HepG2 (cell line): ENCODE data around the gene ADCK2.

ENCODE experiments used
- FOSL2 ChIP-seq: sonication (generic); formaldehyde crosslinking; IDR thresholded peaks from 2 replicates; pipeline ENCODE4 v1.4.0; 2020; ENCODE audit warnings: missing genetic modification reagents
- HDAC1 ChIP-seq: sonication (generic); formaldehyde crosslinking; IDR thresholded peaks from 2 replicates; pipeline ENCODE4 v1.5.1; 2020; ENCODE audit warnings: mild to moderate bottlenecking, missing genetic modification reagents
- POLR2AphosphoS5 ChIP-seq: IDR thresholded peaks from 2 replicates; pipeline ENCODE4 v1.6.1; 2012; ENCODE audit warnings: low read depth, low read length
- SP1 ChIP-seq, 2 experiments: fragments of 450-650 bp in 1 of 2; sonication (generic) in 1 of 2; formaldehyde crosslinking in 1 of 2; IDR thresholded peaks; 2 replicates each; pipeline versions ENCODE4 v1.4.0 to v1.6.1; 2016 to 2020; ENCODE audit warnings: missing genetic modification reagents in 1 of 2
- TF ChIP-seq, protein P1 (sequence below): sonication (generic); formaldehyde crosslinking; IDR thresholded peaks from 2 replicates; pipeline ENCODE4 v1.5.0; 2020; ENCODE audit warnings: mild to moderate bottlenecking, missing genetic modification reagents, moderate library complexity
- TF ChIP-seq, protein P2 (sequence below): sonication (generic); formaldehyde crosslinking; IDR thresholded peaks from 2 replicates; pipeline ENCODE4 v1.4.0; 2020; ENCODE audit warnings: missing genetic modification reagents, borderline replicate concordance

DNA sequence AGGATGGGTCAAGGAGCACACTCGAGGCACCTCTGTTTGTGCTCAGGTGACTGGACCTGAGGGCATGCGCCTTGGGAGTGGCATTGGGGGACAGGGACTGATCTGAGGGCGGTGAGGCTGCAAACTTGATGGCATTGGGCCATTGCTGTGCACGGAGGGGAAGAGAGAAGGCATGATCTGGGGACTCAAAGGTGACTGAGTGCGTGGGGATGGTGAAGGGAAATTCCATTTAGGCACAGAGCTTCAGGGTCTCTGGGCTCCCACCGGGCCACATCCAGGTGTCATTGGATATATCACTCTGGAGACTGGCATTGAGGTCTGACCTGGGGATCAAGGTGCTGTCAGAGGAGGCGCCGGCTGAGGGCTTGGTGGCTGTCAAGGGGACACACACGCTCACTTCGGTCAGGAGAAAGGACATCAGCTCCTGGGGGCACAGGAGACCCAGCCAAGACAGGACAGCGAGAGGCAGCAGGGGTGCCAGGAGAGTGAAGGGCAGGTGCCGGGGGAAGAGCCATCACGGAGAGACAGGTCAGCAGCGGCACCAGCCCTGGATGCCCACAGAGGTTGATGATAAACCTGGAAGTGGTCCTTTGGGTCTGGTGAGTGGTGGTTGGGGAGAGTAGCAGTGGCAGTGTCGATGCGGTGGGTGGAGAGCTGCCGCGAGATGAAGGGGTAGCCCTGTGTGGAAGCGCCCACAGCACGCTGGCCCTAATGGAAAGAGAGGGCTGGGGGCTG is 5.5 kb downstream of the ADCK2 start:
- TF ChIP-seq POLR2AphosphoS5 (no peak), SP1 (IDR thresholded peaks at IDR 0.05) (no peak), SP1 (CRISPR knock-in tag; IDR thresholded peaks at IDR 0.05) (no peak), HDAC1 (no peak), FOSL2 (no peak)
- TF ChIP-seq, protein P1, sequence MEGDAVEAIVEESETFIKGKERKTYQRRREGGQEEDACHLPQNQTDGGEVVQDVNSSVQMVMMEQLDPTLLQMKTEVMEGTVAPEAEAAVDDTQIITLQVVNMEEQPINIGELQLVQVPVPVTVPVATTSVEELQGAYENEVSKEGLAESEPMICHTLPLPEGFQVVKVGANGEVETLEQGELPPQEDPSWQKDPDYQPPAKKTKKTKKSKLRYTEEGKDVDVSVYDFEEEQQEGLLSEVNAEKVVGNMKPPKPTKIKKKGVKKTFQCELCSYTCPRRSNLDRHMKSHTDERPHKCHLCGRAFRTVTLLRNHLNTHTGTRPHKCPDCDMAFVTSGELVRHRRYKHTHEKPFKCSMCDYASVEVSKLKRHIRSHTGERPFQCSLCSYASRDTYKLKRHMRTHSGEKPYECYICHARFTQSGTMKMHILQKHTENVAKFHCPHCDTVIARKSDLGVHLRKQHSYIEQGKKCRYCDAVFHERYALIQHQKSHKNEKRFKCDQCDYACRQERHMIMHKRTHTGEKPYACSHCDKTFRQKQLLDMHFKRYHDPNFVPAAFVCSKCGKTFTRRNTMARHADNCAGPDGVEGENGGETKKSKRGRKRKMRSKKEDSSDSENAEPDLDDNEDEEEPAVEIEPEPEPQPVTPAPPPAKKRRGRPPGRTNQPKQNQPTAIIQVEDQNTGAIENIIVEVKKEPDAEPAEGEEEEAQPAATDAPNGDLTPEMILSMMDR (CRISPR knock-in tag), result no peak
- TF ChIP-seq, protein P2, sequence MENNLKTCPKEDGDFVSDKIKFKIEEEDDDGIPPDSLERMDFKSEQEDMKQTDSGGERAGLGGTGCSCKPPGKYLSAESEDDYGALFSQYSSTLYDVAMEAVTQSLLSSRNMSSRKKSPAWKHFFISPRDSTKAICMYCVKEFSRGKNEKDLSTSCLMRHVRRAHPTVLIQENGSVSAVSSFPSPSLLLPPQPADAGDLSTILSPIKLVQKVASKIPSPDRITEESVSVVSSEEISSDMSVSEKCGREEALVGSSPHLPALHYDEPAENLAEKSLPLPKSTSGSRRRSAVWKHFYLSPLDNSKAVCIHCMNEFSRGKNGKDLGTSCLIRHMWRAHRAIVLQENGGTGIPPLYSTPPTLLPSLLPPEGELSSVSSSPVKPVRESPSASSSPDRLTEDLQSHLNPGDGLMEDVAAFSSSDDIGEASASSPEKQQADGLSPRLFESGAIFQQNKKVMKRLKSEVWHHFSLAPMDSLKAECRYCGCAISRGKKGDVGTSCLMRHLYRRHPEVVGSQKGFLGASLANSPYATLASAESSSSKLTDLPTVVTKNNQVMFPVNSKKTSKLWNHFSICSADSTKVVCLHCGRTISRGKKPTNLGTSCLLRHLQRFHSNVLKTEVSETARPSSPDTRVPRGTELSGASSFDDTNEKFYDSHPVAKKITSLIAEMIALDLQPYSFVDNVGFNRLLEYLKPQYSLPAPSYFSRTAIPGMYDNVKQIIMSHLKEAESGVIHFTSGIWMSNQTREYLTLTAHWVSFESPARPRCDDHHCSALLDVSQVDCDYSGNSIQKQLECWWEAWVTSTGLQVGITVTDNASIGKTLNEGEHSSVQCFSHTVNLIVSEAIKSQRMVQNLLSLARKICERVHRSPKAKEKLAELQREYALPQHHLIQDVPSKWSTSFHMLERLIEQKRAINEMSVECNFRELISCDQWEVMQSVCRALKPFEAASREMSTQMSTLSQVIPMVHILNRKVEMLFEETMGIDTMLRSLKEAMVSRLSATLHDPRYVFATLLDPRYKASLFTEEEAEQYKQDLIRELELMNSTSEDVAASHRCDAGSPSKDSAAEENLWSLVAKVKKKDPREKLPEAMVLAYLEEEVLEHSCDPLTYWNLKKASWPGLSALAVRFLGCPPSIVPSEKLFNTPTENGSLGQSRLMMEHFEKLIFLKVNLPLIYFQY, result no peak
